Measurements from ENCODE around the gene NANOS2. TPM values are rescaled to one million over a fixed set of nuclear protein-coding genes. Genes with fewer than 3 reads are reported as not detected.
"Not testable (repeated sequence)": the region's sequence is repeated elsewhere in the genome, so short reads cannot be mapped to it uniquely, and the experiment has no call there.

NANOS2 gene
- total RNA-seq, 2 donors from 2014 or later: not detected

- DNase-seq (no peak), ATAC-seq (no peak)
- Mint-ChIP-seq H3K4me1 (peaks cover 5% of the 10 kb centered on the region), H3K4me3 (no peak overlapping the region), H3K27me3 (peaks cover under 1% of the 10 kb centered on the region), H3K36me3 (ENCODE audit: low read depth) (no peaks in the 10 kb centered on the region), H3K27ac (no peak overlapping the region)
- no peaks in the 10 kb centered on the region for H3K9me3 ChIP-seq (ENCODE audit: control insufficient read depth, low read length, poor library complexity, severe bottlenecking)
These were observed 43.8 kb downstream of the NANOS2 start for GRCh38 chr19:45870798-45871197.

DNA sequence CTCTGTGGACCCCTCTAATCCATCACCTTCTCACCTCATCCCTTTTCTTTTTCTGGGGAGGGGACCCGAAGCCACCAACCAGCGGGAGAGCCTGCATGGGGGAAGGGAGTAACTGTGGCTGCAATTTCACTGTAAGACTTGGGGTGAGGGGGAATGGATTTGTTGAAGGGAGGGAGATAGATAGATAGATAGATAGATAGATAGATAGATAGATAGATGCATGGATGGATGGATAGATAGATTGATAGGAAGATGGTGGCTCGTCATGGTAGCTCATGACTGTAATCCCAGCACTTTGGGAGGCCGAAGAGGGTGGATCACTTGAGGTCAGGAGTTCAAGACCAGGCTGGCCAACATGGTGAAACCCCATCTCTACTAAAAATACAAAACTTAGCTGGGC lies 47.3 kb downstream of the NANOS2 start:
- Mint-ChIP-seq H3K4me1 (peaks cover 22% of the 10 kb centered on the region), H3K27me3 (peaks cover 13% of the 10 kb centered on the region)
- H3K36me3 Mint-ChIP-seq (ENCODE audit: low read depth); H3K4me3 Mint-ChIP-seq; DNase-seq; ATAC-seq; H3K9me3 ChIP-seq (ENCODE audit: control insufficient read depth, low read length, poor library complexity, severe bottlenecking); H3K27ac Mint-ChIP-seq: not testable (repeated sequence)

- no peak for ATAC-seq
- H3K27me3 Mint-ChIP-seq: peaks cover 13% of the 10 kb centered on the region
These were observed 48.0 kb downstream of the NANOS2 start for GRCh38 chr19:45866400-45867176.

DNA sequence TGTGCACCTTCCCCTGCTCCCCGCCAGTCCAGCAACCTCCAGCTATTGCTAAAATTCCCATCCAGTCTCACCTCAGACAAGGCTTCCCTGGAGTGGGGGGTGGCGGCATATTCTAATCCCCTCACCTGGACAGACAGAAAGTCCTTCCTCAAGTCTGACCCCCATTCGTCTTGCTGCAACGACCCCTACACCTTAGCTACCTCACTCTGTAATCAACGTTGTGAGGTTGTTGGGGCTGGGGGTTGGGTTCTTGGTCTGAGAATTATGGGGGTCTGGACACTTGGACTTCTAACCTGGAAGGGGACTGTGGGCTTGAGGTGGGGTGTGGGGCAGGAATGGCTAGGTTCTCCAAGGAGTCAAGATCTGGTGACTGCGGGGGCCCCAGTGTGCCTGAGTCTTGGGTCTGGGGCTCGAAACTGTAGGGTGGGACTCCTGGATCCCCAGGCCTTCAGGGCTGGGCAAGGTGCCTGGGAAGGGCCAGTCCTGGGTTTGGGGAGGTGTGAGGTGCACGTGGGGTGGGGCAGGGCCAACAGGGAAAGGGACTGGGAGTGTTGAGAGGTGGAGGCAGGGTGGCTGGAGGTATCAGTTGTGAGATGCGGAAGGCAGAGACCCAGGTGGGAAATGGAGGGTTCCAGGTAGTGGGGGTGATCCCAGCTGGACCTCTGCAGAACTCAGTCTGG lies 49.2 kb downstream of the NANOS2 start:
- Mint-ChIP-seq H3K4me3 (no peak overlapping the region), H3K27ac (no peak overlapping the region)
- no peak for DNase-seq

More at GRCh38 chr19:45866400-45867176, 48.0 kb downstream of the NANOS2 start:
- peak overlapping the region; percentile 24 for H3K27ac Mint-ChIP-seq
- H3K4me1 Mint-ChIP-seq: peaks cover 26% of the 10 kb centered on the region
- peaks cover 4% of the 10 kb centered on the region for H3K36me3 Mint-ChIP-seq (ENCODE audit: low read depth)
- H3K4me3 Mint-ChIP-seq: no peak overlapping the region
- no peak for DNase-seq
- H3K9me3 ChIP-seq (ENCODE audit: control insufficient read depth, low read length, poor library complexity, severe bottlenecking): no peaks in the 10 kb centered on the region

DNA sequence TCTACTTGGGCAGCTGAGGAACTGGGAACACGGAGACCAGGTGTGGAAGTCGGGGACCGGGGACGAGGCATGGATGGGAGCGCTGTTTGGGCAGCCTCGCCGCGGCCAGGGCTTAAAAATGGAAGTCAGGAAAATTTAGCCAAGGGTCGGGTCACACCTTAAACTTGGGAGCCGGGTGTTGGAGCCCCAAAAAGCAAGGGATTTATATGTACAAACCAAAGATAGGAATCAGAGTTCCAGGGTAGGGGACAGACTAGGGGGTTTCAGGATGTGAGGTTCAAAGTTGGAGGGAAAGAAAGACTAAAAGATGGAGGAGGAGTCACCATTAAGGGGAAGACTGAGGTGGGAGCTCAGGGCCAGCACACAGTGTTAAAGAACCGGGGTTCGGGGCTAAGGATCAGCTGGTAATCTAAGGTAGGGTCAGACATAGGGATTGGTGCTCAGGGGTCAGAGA lies 49.9 kb downstream of the NANOS2 start:
- peaks cover 4% of the 10 kb centered on the region for H3K36me3 Mint-ChIP-seq (ENCODE audit: low read depth)
- H3K9me3 ChIP-seq (ENCODE audit: control insufficient read depth, low read length, poor library complexity, severe bottlenecking): no peaks in the 10 kb centered on the region
- ATAC-seq (no peak), DNase-seq (no peak)
- no peak overlapping the region for H3K27ac Mint-ChIP-seq
- peaks cover 13% of the 10 kb centered on the region for H3K27me3 Mint-ChIP-seq
- H3K4me1 Mint-ChIP-seq: peaks cover 32% of the 10 kb centered on the region
- peak overlapping the region; percentile 69 for H3K4me3 Mint-ChIP-seq

More for the DNA sequence above, 49.2 kb downstream of the NANOS2 start:
- ATAC-seq: no peak
- Mint-ChIP-seq H3K4me1 (peaks cover 30% of the 10 kb centered on the region), H3K36me3 (ENCODE audit: low read depth) (peaks cover 4% of the 10 kb centered on the region), H3K27me3 (peaks cover 13% of the 10 kb centered on the region)
- H3K9me3 ChIP-seq (ENCODE audit: control insufficient read depth, low read length, poor library complexity, severe bottlenecking): no peaks in the 10 kb centered on the region

GRCh38 chr19:45863840-45864628 lies 50.5 kb downstream of the NANOS2 start, which contains the start of gene FOXA3:
TSS of gene FOXA3 (plus strand) at chr19:45864326. CDS start at chr19:45864457, 131 bp downstream.
- DNase-seq: peak; percentile 47 to 58 (median 56)
- no peaks in the 10 kb centered on the region for H3K9me3 ChIP-seq (ENCODE audit: control insufficient read depth, low read length, poor library complexity, severe bottlenecking)
- peak; percentile 13 for ATAC-seq
- Mint-ChIP-seq H3K36me3 (ENCODE audit: low read depth) (peaks cover 4% of the 10 kb centered on the region), H3K27ac (peak within 1 kb of the TSS; percentile 99), H3K27me3 (peaks cover 13% of the 10 kb centered on the region), H3K4me3 (peak within 1 kb of the TSS; percentile 100), H3K4me1 (peaks cover 35% of the 10 kb centered on the region)

DNA sequence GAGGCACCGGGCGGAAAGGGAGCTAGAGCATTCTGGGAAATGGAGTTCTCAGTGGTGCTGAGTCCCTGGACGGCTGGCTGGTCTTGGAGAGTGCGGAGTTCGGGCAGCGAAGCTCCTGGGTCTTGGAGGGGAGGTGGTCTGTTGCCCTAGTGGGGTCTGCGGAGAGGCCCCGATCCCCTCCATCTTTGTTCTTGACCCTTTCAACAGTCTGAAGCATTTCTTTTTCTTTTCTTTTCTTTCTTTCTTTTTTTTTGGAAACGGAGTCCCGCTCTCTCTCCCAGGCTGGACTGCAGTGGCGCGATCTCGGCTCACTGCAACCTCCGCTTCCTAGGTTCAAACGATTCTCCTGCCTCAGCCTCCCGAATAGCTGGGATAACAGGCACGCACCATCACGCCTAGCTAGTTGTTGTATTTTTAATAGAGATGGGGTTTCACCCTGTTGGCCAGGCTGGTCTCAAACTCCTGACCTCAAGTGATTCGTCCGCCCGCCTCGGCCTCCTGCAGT lies 51.2 kb downstream of the NANOS2 start:
- H3K27me3 Mint-ChIP-seq: peaks cover 13% of the 10 kb centered on the region
- no peaks in the 10 kb centered on the region for H3K9me3 ChIP-seq (ENCODE audit: control insufficient read depth, low read length, poor library complexity, severe bottlenecking)
- no peak for ATAC-seq
- peak overlapping the region; percentile 100 for H3K4me3 Mint-ChIP-seq
- no peak for DNase-seq
- peaks cover 4% of the 10 kb centered on the region for H3K36me3 Mint-ChIP-seq (ENCODE audit: low read depth)
- H3K4me1 Mint-ChIP-seq: peaks cover 35% of the 10 kb centered on the region
- H3K27ac Mint-ChIP-seq: peak overlapping the region; percentile 99

Other genes starting within 250 kb of the NANOS2 start
- 1 to 10 TPM; 2.3 to 4.6 TPM for gene GIPR, start 246.6 kb downstream of the NANOS2 start, total RNA-seq
- 100 to 1,000 TPM; 333 to 339 TPM for gene SNRPD2, start 222.8 kb downstream of the NANOS2 start, total RNA-seq
- gene QPCTL, start 222.1 kb downstream of the NANOS2 start, total RNA-seq: 10 to 100 TPM in 1 of 2 donors, 1 to 10 TPM in 1; 7.1 to 13.2 TPM
- gene FBXO46, start 183.9 kb downstream of the NANOS2 start, total RNA-seq: 10 to 100 TPM; 19.4 to 23.2 TPM
- gene MEIOSIN, start 181.3 kb downstream of the NANOS2 start, total RNA-seq: not detected
- under 1 TPM; 0.42 to 0.44 TPM for gene SIX5, start 145.5 kb downstream of the NANOS2 start, total RNA-seq
- gene DMPK, start 132.3 kb downstream of the NANOS2 start, total RNA-seq: 10 to 100 TPM; 18.7 to 35.8 TPM
- gene DMWD, start 121.9 kb downstream of the NANOS2 start, total RNA-seq: 10 to 100 TPM; 28.3 to 49.1 TPM
- under 1 TPM; 0.10 to 0.34 TPM for gene RSPH6A, start 99.5 kb downstream of the NANOS2 start, total RNA-seq
- gene SYMPK, start 51.6 kb downstream of the NANOS2 start, total RNA-seq: 10 to 100 TPM; 75.5 to 81.6 TPM
- gene FOXA3, start 50.5 kb downstream of the NANOS2 start, total RNA-seq: not detected
- gene IRF2BP1, start 28.6 kb downstream of the NANOS2 start, total RNA-seq: 10 to 100 TPM; 16.0 to 18.7 TPM
- 1 to 10 TPM; 7.1 to 7.5 TPM for gene MYPOP, start 12.2 kb downstream of the NANOS2 start, total RNA-seq
- not detected for gene NOVA2, start 59.1 kb upstream of the NANOS2 start, total RNA-seq
- gene CCDC61, start 80.7 kb upstream of the NANOS2 start, total RNA-seq: 10 to 100 TPM; 13.5 to 15.6 TPM
- gene PGLYRP1, start 108.3 kb upstream of the NANOS2 start, total RNA-seq: not detected
- not detected for gene IGFL4, start 126.2 kb upstream of the NANOS2 start, total RNA-seq
- not detected for gene IGFL3, start 209.9 kb upstream of the NANOS2 start, total RNA-seq
- gene IGFL2, start 233.5 kb upstream of the NANOS2 start, total RNA-seq: under 1 TPM in 1 of 2 donors, not detected in 1; 0.72 TPM